GM21390 (cell line): ENCODE data around the gene GSTM4.

ENCODE experiments used
- ATAC-seq: cut with Tn5 transposase; IDR thresholded peaks from one replicate; pipeline ENCODE4 v1.9.1; 2021; ENCODE audit not compliant: unreplicated experiment

GSTM4 gene

GRCh38 chr1:109624201-109625010 lies 31.5 kb upstream of the GSTM4 start:
- no peak for ATAC-seq

GRCh38 chr1:109625176-109625575 lies 30.7 kb upstream of the GSTM4 start:
- no peak for ATAC-seq

- ATAC-seq = no peak
These were observed 30.0 kb upstream of the GSTM4 start for GRCh38 chr1:109625601-109626560.

- ATAC-seq = no peak
These were observed 29.1 kb upstream of the GSTM4 start for GRCh38 chr1:109626682-109627408.

GRCh38 chr1:109627692-109628399 lies 28.1 kb upstream of the GSTM4 start:
- no peak for ATAC-seq

- no peak for ATAC-seq
These were observed 27.2 kb upstream of the GSTM4 start for GRCh38 chr1:109628540-109629321.

GRCh38 chr1:109629372-109630030 lies 26.4 kb upstream of the GSTM4 start:
- ATAC-seq = no peak

- ATAC-seq = no peak
These were observed 25.6 kb upstream of the GSTM4 start for GRCh38 chr1:109630081-109630897.

- ATAC-seq = no peak
These were observed 24.9 kb upstream of the GSTM4 start for GRCh38 chr1:109630898-109631512.

GRCh38 chr1:109631513-109632505 lies 24.1 kb upstream of the GSTM4 start:
- ATAC-seq = no peak

GRCh38 chr1:109632671-109633346 lies 23.1 kb upstream of the GSTM4 start:
- no peak for ATAC-seq

- ATAC-seq = no peak
These were observed 21.6 kb upstream of the GSTM4 start for GRCh38 chr1:109634292-109634691.

- no peak for ATAC-seq
These were observed 20.8 kb upstream of the GSTM4 start for GRCh38 chr1:109634771-109635750.

- no peak for ATAC-seq
These were observed 20.1 kb upstream of the GSTM4 start for GRCh38 chr1:109635862-109636200.
